H1 (cell line): ENCODE results near the gene KLF6. TPM values are rescaled to one million over a fixed set of nuclear protein-coding genes. Genes with fewer than 3 reads are reported as not detected.

Experiments
- EP300 ChIP-seq, 2 experiments: IDR thresholded peaks; 1 replicate in 1 of 2; 2 replicates in 1 of 2; pipeline ENCODE4 v1.6.1; 2011 to 2012; ENCODE audit warnings: low read depth in 2 of 2, low read length in 2 of 2, mild to moderate bottlenecking in 2 of 2, borderline replicate concordance in 1 of 2, inconsistent platforms in 1 of 2, moderate library complexity in 1 of 2
- RBBP5 ChIP-seq: IDR thresholded peaks from 2 replicates; pipeline ENCODE4 v1.7.1; 2012; ENCODE audit warnings: low read depth, mild to moderate bottlenecking, inconsistent platforms, low read length, moderate library complexity, borderline replicate concordance
- polyA plus RNA-seq, 7 experiments: library from polyadenylated mRNA; depleted of rRNA in 3 of 7; stranded (reverse) in 5 of 7; unstranded in 2 of 7; fragments of >200 nt in 5 of 7; fragments of 200-250 nt in 2 of 7; gene quantifications; 1 replicate in 5 of 7; 2 replicates in 1 of 7; 4 replicates in 1 of 7; pipeline versions ENCODE4 v1.2.1 to v1.2.3, GENCODE V29; 2011 to 2013; ENCODE audit warnings: missing spikeins in 2 of 7, mixed read lengths in 2 of 7
- total RNA-seq: library from RNA; stranded (reverse); fragmentation: NEBNext Ultra II Directional; extraction: Animal tissue kit (Norgen Biotek cat#: 25700); gene quantifications from 2 replicates; pipeline ENCODE4 v1.2.1, GENCODE V29; 2021

The KLF6 gene
- total and polyA plus RNA-seq, 2 of the 8 experiments (the other 6 are each of a cell fraction or from before 2014, with no cell fraction given): 5.7 to 19.5 TPM

DNA sequence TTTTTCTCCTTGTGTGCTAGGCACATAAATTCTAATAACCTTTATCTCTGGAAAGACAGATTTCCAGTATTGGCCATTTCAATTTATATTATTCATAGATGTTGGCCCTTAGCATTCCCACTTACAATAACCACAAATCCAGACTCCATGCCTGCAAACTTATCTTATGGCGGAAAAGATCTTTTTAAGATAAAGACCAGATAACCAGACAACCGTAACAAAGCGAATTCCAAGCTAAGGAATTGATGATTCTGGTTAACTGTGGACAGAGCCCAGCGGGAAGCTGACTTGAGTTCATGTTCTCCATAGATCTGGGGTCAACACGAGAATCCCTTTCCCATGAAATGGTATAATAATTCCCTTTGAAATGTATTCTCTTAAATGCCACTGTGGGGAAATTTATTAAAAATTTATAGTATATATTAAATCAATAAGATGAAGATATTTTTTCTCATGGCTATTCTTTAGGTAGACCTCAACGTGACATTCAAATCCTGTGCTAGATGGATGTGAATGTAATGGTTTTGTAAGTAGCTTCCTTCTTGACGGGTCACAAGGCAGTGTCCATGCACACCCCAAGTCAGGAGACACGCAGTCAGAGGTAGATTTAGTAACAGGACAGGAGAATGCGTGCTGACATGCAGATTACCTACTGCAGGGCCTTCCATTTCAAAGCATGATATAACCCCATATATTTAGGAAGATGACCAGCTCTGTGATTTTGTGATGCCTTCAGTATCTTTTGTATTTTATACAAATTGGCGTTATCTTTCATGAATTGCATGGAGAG, 37.7 kb upstream of the KLF6 start (continued):
- TF ChIP-seq RBBP5: no peak
- no peak for TF ChIP-seq EP300 (IDR thresholded peaks at IDR 0.05; ENCODE audit: borderline replicate concordance in 1 of 2, low read depth in 2 of 2, low read length in 2 of 2)
